ENCODE results near the gene C1orf21.
A peak's percentile ranks its signal among the peaks of the same experiment; 100 is the strongest.

GRCh38 chr1:184387476-184388318, 868 bp downstream of the C1orf21 start:
- TF ChIP-seq POLR2A (IDR thresholded peaks at IDR 0.05; ENCODE audit: low read depth, low read length) (no peak), USF2 (IDR thresholded peaks at IDR 0.05; ENCODE audit: low read depth, low read length) (no peak), RAD21 (IDR thresholded peaks at IDR 0.05; ENCODE audit: low read length) (0 out of 2 replicates have a peak, but pooled peaks have one; percentile 17), CTCF (conservative IDR thresholded peaks at IDR 0.05; ENCODE audit: low read depth, low read length) (no peak), MAFK (IDR thresholded peaks at IDR 0.05; ENCODE audit: low read depth, low read length) (no peak), RCOR1 (IDR thresholded peaks at IDR 0.05; ENCODE audit: insufficient replicate concordance, low read length) (no peak), BHLHE40 (IDR thresholded peaks at IDR 0.05; ENCODE audit: low read depth, low read length) (no peak), RFX5 (IDR thresholded peaks at IDR 0.05; ENCODE audit: low read depth, low read length) (no peak), CHD1 (IDR thresholded peaks at IDR 0.05; ENCODE audit: low read depth, low read length) (no peak), ELK1 (IDR thresholded peaks at IDR 0.05; ENCODE audit: borderline replicate concordance, low read depth, low read length) (no peak), MAZ (IDR thresholded peaks at IDR 0.05; ENCODE audit: borderline replicate concordance, low read depth, low read length) (no peak), MXI1 (IDR thresholded peaks at IDR 0.05; ENCODE audit: borderline replicate concordance, low read depth, low read length) (no peak)
